Measurements from ENCODE around the gene GNAI3.

The GNAI3 gene

DNA sequence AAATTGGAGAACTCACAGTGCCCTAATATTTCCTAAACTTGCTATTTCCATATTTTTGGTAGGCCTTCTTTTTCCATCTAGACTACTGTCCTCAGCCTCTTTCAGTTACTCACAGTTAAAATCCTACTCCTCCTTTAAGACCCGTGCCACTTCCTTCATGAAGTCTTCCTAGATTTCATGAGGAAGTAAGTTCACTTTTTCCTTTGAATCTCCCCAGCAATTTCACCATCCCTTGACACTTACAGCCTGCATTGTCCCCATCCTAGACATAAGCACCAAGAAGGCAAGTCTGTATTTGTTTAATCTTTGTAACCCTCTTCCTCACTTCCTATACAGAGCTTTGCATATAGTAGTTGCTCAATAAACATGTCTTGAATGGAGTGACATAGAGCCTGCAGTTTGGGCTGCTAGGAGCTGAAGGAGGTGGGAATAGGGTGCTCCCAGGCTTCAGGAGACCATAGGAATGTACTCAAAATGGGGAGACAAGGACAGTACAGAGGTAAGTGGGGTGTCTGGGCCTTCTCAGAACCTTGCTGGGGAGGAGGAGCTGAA is 14.0 kb upstream of the GNAI3 start:
- H2BK120ac ChIP-seq (ENCODE audit: low read depth, low read length), result no peak overlapping the region
- H3K4me2 ChIP-seq (ENCODE audit: low read length, poor library complexity, severe bottlenecking), result no peak overlapping the region
- WGBS, result 85% methylated on average over 1 of the region's 1 CpG
- H2BK15ac ChIP-seq (ENCODE audit: low read depth, poor library complexity, severe bottlenecking), result no peak overlapping the region
- H2BK12ac ChIP-seq (ENCODE audit: low read length in 2 of 2), result no peak overlapping the region
- H3K9ac ChIP-seq (ENCODE audit: low read length), result no peak overlapping the region
- H3K79me1 ChIP-seq (replicated peaks; ENCODE audit: low read length, poor library complexity, severe bottlenecking), result no peaks in the 10 kb centered on the region
- no peak overlapping the region for H2AFZ ChIP-seq (ENCODE audit: low read depth, low read length)
- H3K4me1 ChIP-seq (ENCODE audit: control insufficient read depth, insufficient read depth, low read depth, low read length), result peaks cover 15% of the 10 kb centered on the region
- peaks cover 8 to 11% of the 10 kb centered on the region in 2 experiments for H3K27me3 ChIP-seq (ENCODE audit: control insufficient read depth in 1 of 2, insufficient read depth in 1 of 2, low read length in 2 of 2)
- H2BK5ac ChIP-seq (ENCODE audit: low read depth, low read length, poor library complexity, severe bottlenecking), result no peak overlapping the region
- no peak overlapping the region for H3K18ac ChIP-seq (ENCODE audit: low read depth in 1 of 2, low read length in 2 of 2)
- no peaks in the 10 kb centered on the region for H3K9me3 ChIP-seq (ENCODE audit: control insufficient read depth, low read length)
- H2AK5ac ChIP-seq (ENCODE audit: low read length, severe bottlenecking), result no peak overlapping the region
- no peak overlapping the region for H4K91ac ChIP-seq (ENCODE audit: low read length)
- H3K36me3 ChIP-seq (ENCODE audit: control insufficient read depth in 1 of 2, insufficient read depth in 2 of 2, low read depth in 1 of 2, low read length in 2 of 2), result no peaks in the 10 kb centered on the region
- no peak for DNase-seq
- H3K23ac ChIP-seq (ENCODE audit: low read length in 2 of 2), result no peak overlapping the region
- H3K4ac ChIP-seq (ENCODE audit: low read depth in 1 of 2, low read length in 2 of 2), result no peak overlapping the region
- no peak overlapping the region for H4K8ac ChIP-seq (ENCODE audit: low read length)
- H3K14ac ChIP-seq (ENCODE audit: low read length in 2 of 2), result no peak overlapping the region
- no peak overlapping the region for H3K4me3 ChIP-seq (ENCODE audit: insufficient read depth in 1 of 2, low read depth in 1 of 2, low read length in 2 of 2)
- no peak overlapping the region for H3K27ac ChIP-seq (ENCODE audit: low read length, poor library complexity, severe bottlenecking)

DNA sequence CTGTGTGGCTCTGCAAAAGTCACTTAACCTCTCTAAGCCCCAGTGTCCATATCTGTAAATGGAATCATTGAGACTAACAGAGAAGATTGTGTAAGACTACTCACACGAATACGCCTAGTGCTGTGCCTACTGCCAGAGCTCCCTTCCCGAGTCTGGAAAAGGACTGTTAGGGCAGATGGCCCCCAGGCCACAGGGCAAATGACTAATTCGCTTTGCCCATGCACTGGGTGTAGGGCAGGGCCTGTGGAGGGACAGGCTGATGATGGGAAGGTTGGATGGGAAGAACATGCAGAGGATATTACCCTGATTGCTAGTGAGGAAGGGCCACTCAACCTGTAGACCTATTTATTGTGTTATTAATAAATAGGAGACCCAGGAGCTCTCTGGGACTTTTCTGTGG is 12.9 kb upstream of the GNAI3 start:
- H2BK15ac ChIP-seq (ENCODE audit: low read depth, poor library complexity, severe bottlenecking), result no peak overlapping the region
- peaks cover 11% of the 10 kb centered on the region for H3K4me1 ChIP-seq (ENCODE audit: control insufficient read depth, insufficient read depth, low read depth, low read length)
- peak; percentile 37 for DNase-seq
- H3K9ac ChIP-seq (ENCODE audit: low read length), result no peak overlapping the region
- no peaks in the 10 kb centered on the region for H3K36me3 ChIP-seq (ENCODE audit: control insufficient read depth in 1 of 2, insufficient read depth in 2 of 2, low read depth in 1 of 2, low read length in 2 of 2)
- no peak overlapping the region for H4K8ac ChIP-seq (ENCODE audit: low read length)
- no peak overlapping the region for H3K4me3 ChIP-seq (ENCODE audit: insufficient read depth in 1 of 2, low read depth in 1 of 2, low read length in 2 of 2)
- H2BK12ac ChIP-seq (ENCODE audit: low read length in 2 of 2), result peak overlapping the region in 1 of 2 experiments; percentile 57
- WGBS, result 72% methylated on average over 4 of the region's 4 CpGs
- no peak overlapping the region for H3K18ac ChIP-seq (ENCODE audit: low read depth in 1 of 2, low read length in 2 of 2)
- no peaks in the 10 kb centered on the region for H3K9me3 ChIP-seq (ENCODE audit: control insufficient read depth, low read length)
- H3K79me1 ChIP-seq (replicated peaks; ENCODE audit: low read length, poor library complexity, severe bottlenecking), result no peaks in the 10 kb centered on the region
- no peak overlapping the region for H3K14ac ChIP-seq (ENCODE audit: low read length in 2 of 2)
- H4K91ac ChIP-seq (ENCODE audit: low read length), result no peak overlapping the region
- H3K4me2 ChIP-seq (ENCODE audit: low read length, poor library complexity, severe bottlenecking), result no peak overlapping the region
- H3K4ac ChIP-seq (ENCODE audit: low read depth in 1 of 2, low read length in 2 of 2), result no peak overlapping the region
- no peak overlapping the region for H2AK5ac ChIP-seq (ENCODE audit: low read length, severe bottlenecking)
- H2BK5ac ChIP-seq (ENCODE audit: low read depth, low read length, poor library complexity, severe bottlenecking), result no peak overlapping the region
- no peak overlapping the region for H3K23ac ChIP-seq (ENCODE audit: low read length in 2 of 2)
- H2AFZ ChIP-seq (ENCODE audit: low read depth, low read length), result peak overlapping the region; percentile 42
- no peak overlapping the region for H2BK120ac ChIP-seq (ENCODE audit: low read depth, low read length)
- H3K27ac ChIP-seq (ENCODE audit: low read length, poor library complexity, severe bottlenecking), result no peak overlapping the region
- peaks cover 19 to 22% of the 10 kb centered on the region in 2 experiments for H3K27me3 ChIP-seq (ENCODE audit: control insufficient read depth in 1 of 2, insufficient read depth in 1 of 2, low read length in 2 of 2)

DNA sequence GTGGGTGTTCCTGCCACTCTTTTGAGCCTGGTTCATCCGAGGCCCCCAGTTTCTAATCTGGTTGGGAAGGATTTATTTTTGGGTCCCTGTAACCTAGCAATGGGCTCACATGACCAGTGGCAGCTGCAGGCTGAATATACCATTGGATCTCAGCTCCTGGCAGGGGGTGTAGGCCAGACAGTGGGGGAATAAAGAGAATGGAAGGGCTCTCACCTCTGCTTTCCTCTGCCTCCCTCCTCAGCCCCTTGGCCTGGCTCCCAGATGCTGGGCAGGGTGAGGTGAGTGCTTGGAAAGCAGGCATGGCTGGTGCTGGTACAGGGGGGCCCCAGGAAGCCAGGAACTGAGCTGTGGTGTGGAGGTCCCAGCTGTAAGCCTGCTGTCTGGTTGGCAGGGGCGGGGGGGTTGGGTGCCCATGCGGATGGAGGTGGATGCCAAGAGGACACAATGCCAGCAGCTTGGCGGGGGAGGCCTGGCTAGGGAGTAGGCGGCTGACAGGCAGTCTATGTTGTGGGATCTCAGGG is 12.4 kb upstream of the GNAI3 start:
- no peaks in the 10 kb centered on the region for H3K36me3 ChIP-seq (ENCODE audit: control insufficient read depth in 1 of 2, insufficient read depth in 2 of 2, low read depth in 1 of 2, low read length in 2 of 2)
- no peak overlapping the region for H2AFZ ChIP-seq (ENCODE audit: low read depth, low read length)
- no peak overlapping the region for H3K4me2 ChIP-seq (ENCODE audit: low read length, poor library complexity, severe bottlenecking)
- no peak overlapping the region for H2BK5ac ChIP-seq (ENCODE audit: low read depth, low read length, poor library complexity, severe bottlenecking)
- H3K79me1 ChIP-seq (replicated peaks; ENCODE audit: low read length, poor library complexity, severe bottlenecking), result no peaks in the 10 kb centered on the region
- H3K18ac ChIP-seq (ENCODE audit: low read depth in 1 of 2, low read length in 2 of 2), result peak overlapping the region in 1 of 2 experiments; percentile 37
- H2BK120ac ChIP-seq (ENCODE audit: low read depth, low read length), result no peak overlapping the region
- H3K4me3 ChIP-seq (ENCODE audit: insufficient read depth in 1 of 2, low read depth in 1 of 2, low read length in 2 of 2), result no peak overlapping the region
- H3K27me3 ChIP-seq (ENCODE audit: control insufficient read depth in 1 of 2, insufficient read depth in 1 of 2, low read length in 2 of 2), result peaks cover 25 to 26% of the 10 kb centered on the region in 2 experiments
- peak overlapping the region in 1 of 2 experiments; percentile 44 for H3K14ac ChIP-seq (ENCODE audit: low read length in 2 of 2)
- H2BK15ac ChIP-seq (ENCODE audit: low read depth, poor library complexity, severe bottlenecking), result no peak overlapping the region
- H3K23ac ChIP-seq (ENCODE audit: low read length in 2 of 2), result no peak overlapping the region
- no peak overlapping the region for H4K91ac ChIP-seq (ENCODE audit: low read length)
- H3K4ac ChIP-seq (ENCODE audit: low read depth in 1 of 2, low read length in 2 of 2), result no peak overlapping the region
- H3K9ac ChIP-seq (ENCODE audit: low read length), result no peak overlapping the region
- H3K4me1 ChIP-seq (ENCODE audit: control insufficient read depth, insufficient read depth, low read depth, low read length), result peaks cover 11% of the 10 kb centered on the region
- H3K27ac ChIP-seq (ENCODE audit: low read length, poor library complexity, severe bottlenecking), result no peak overlapping the region
- H2AK5ac ChIP-seq (ENCODE audit: low read length, severe bottlenecking), result no peak overlapping the region
- no peak overlapping the region for H2BK12ac ChIP-seq (ENCODE audit: low read length in 2 of 2)
- WGBS, result 89% methylated on average over 5 of the region's 5 CpGs
- no peaks in the 10 kb centered on the region for H3K9me3 ChIP-seq (ENCODE audit: control insufficient read depth, low read length)
- H4K8ac ChIP-seq (ENCODE audit: low read length), result no peak overlapping the region
- no peak for DNase-seq

DNA sequence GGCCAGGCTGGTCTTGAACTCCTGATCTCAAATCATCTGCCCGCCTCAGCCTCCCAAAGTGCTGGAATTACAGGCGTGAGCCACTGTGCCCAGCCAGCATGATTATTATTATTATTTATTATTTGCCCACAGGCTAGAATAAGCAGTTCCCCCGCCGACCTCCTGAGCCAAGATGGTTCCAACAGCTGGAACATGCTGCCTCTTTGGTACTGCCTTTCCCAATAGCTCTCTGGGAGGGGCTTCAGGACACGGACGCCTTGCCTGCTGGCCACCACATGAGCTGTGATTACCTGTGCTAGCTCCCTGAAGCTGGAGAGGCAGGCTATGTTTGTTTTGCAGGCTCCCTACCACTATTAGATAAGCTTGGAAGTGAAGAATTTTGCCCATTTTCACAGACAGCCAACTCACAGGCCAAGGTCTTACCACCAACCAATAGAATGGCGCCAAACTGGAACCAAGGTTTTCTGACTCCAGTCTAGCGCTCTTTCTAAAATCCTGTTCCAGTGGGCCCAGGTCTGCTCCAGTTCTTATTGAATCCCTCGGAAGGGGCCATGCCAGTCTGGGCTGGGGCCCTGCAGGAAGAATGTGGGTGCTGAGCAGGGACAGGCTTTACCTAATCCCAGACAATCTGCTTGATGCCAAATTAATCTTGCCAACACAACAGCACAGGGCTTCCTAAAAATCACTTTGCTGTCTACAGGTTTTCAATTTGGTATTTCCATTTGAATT is 10.8 kb upstream of the GNAI3 start:
- H3K23ac ChIP-seq (ENCODE audit: low read length in 2 of 2), result no peak overlapping the region
- H2AFZ ChIP-seq (ENCODE audit: low read depth, low read length), result no peak overlapping the region
- H3K4ac ChIP-seq (ENCODE audit: low read depth in 1 of 2, low read length in 2 of 2), result no peak overlapping the region
- H2AK5ac ChIP-seq (ENCODE audit: low read length, severe bottlenecking), result no peak overlapping the region
- no peak overlapping the region for H2BK5ac ChIP-seq (ENCODE audit: low read depth, low read length, poor library complexity, severe bottlenecking)
- H4K8ac ChIP-seq (ENCODE audit: low read length), result no peak overlapping the region
- WGBS, result 98% methylated on average over 8 of the region's 9 CpGs
- no peak overlapping the region for H2BK120ac ChIP-seq (ENCODE audit: low read depth, low read length)
- peaks cover 4% of the 10 kb centered on the region for H3K4me1 ChIP-seq (ENCODE audit: control insufficient read depth, insufficient read depth, low read depth, low read length)
- no peak overlapping the region for H3K18ac ChIP-seq (ENCODE audit: low read depth in 1 of 2, low read length in 2 of 2)
- no peaks in the 10 kb centered on the region for H3K9me3 ChIP-seq (ENCODE audit: control insufficient read depth, low read length)
- H3K27me3 ChIP-seq (ENCODE audit: control insufficient read depth in 1 of 2, insufficient read depth in 1 of 2, low read length in 2 of 2), result peaks cover 30 to 33% of the 10 kb centered on the region in 2 experiments
- no peak overlapping the region for H3K9ac ChIP-seq (ENCODE audit: low read length)
- H3K79me1 ChIP-seq (replicated peaks; ENCODE audit: low read length, poor library complexity, severe bottlenecking), result no peaks in the 10 kb centered on the region
- no peak overlapping the region for H4K91ac ChIP-seq (ENCODE audit: low read length)
- no peak overlapping the region for H3K4me2 ChIP-seq (ENCODE audit: low read length, poor library complexity, severe bottlenecking)
- H3K14ac ChIP-seq (ENCODE audit: low read length in 2 of 2), result no peak overlapping the region
- H3K4me3 ChIP-seq (ENCODE audit: insufficient read depth in 1 of 2, low read depth in 1 of 2, low read length in 2 of 2), result no peak overlapping the region
- no peak overlapping the region for H2BK12ac ChIP-seq (ENCODE audit: low read length in 2 of 2)
- DNase-seq, result no peak
- no peak overlapping the region for H2BK15ac ChIP-seq (ENCODE audit: low read depth, poor library complexity, severe bottlenecking)
- no peak overlapping the region for H3K27ac ChIP-seq (ENCODE audit: low read length, poor library complexity, severe bottlenecking)
- no peaks in the 10 kb centered on the region for H3K36me3 ChIP-seq (ENCODE audit: control insufficient read depth in 1 of 2, insufficient read depth in 2 of 2, low read depth in 1 of 2, low read length in 2 of 2)
